ENCODE measurements around the gene CDH9. TPM values are rescaled to one million over a fixed set of nuclear protein-coding genes. Genes with fewer than 3 reads are reported as not detected.

The CDH9 gene
- total RNA-seq, 4 donors from 2014 or later = not detected

DNA sequence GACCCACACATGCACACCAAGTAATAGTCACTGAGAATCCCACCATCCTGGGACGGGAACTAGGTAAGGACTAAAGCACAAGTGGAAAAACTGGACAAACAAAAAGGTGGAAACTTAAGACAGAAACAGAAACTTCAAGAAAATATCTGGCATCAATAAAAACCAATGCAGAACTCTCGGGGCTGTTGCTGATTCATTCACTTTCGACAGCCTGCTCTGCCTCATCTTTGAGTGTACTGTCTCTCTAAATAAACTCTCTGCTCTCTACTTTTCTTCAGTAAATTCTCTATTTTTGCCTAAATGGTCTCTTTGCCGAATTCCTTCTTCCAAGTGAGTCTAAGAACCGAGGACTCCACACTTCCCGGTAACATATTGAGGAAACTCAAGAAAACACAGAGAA, 116.9 kb downstream of the CDH9 start:
- 84% methylated on average over 6 of the region's 6 CpGs for WGBS, 2 donors
- H3K4me3 ChIP-seq (ENCODE audit: low read depth, poor library complexity, severe bottlenecking) = no peak overlapping the region
- TF ChIP-seq, protein P1, sequence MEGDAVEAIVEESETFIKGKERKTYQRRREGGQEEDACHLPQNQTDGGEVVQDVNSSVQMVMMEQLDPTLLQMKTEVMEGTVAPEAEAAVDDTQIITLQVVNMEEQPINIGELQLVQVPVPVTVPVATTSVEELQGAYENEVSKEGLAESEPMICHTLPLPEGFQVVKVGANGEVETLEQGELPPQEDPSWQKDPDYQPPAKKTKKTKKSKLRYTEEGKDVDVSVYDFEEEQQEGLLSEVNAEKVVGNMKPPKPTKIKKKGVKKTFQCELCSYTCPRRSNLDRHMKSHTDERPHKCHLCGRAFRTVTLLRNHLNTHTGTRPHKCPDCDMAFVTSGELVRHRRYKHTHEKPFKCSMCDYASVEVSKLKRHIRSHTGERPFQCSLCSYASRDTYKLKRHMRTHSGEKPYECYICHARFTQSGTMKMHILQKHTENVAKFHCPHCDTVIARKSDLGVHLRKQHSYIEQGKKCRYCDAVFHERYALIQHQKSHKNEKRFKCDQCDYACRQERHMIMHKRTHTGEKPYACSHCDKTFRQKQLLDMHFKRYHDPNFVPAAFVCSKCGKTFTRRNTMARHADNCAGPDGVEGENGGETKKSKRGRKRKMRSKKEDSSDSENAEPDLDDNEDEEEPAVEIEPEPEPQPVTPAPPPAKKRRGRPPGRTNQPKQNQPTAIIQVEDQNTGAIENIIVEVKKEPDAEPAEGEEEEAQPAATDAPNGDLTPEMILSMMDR (IDR thresholded peaks at IDR 0.05) = no peak
- TF ChIP-seq POLR2A (IDR thresholded peaks at IDR 0.05) = no peak
- intact Hi-C loops (cut with DNase I; ENCODE audit: low total_unique reads) = no loop called here
- DNase-seq (ENCODE audit: low spot score in 2 of 2) = no peak

GRCh38 chr5:26903469-26903868, 134.9 kb downstream of the CDH9 start:
- no peak for TF ChIP-seq POLR2A (IDR thresholded peaks at IDR 0.05)
- TF ChIP-seq, protein P1 (IDR thresholded peaks at IDR 0.05) = no peak

DNA sequence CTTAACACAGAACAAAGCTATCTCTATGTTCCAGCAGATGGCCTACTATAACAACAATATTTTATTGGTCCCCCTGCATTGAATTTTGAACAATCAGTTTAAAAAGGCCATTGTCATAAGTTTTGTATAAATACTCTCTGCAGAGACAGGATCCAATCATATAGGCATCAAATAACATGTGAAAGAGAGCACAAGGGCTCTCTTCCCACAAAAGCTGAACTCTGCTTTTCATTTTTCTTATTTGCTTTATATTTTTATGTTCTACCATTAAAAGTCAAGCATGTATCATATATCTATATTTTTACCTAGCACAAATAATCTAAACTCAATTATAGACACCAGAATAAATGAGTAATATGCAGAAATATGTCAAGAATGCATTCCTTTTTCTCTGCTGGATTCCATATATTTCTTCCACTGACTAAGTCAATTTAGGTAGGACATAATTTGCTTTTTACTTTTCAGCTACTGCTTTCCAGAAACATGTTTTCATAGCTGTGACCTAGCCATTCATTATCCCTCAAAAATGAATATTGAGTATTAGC, 143.6 kb downstream of the CDH9 start:
- TF ChIP-seq, protein P1 (IDR thresholded peaks at IDR 0.05) = no peak
- no peak for TF ChIP-seq POLR2A (IDR thresholded peaks at IDR 0.05)
- no peak overlapping the region for H3K4me3 ChIP-seq (ENCODE audit: low read depth, poor library complexity, severe bottlenecking)
- intact Hi-C loops (cut with DNase I; ENCODE audit: low total_unique reads) = no loop called here
- DNase-seq (ENCODE audit: low spot score in 2 of 2) = no peak

More at GRCh38 chr5:26903469-26903868, 134.9 kb downstream of the CDH9 start:
- DNase-seq (ENCODE audit: low spot score in 2 of 2) = no peak
- whole genome bisulfite sequencing, 2 donors = 59 to 61% methylated on average over 4 of the region's 4 CpGs
- no peak overlapping the region for H3K4me3 ChIP-seq (ENCODE audit: low read depth, poor library complexity, severe bottlenecking)
- intact Hi-C loops (cut with DNase I; ENCODE audit: low total_unique reads) = no loop called here

DNA sequence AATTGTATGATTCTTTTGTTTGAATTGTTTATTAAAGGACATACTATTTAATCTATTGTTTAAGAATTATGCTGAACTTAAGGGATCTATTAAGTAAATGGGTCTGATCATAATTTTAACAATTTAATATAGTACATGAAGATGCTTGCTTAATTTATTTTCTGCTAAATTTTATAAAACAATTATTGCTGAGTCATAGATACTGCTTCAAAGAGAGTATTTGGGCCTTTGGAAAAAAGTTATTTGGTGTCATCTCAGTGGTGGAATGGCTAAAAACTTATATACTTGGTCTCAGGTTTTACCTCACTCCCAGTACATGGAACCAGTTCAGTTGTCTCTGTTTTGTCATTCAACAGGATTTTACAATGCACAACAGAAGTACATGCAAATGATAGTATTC, 145.3 kb downstream of the CDH9 start:
- no peak overlapping the region for H3K4me3 ChIP-seq (ENCODE audit: low read depth, poor library complexity, severe bottlenecking)
- DNase-seq (ENCODE audit: low spot score in 2 of 2) = no peak
- intact Hi-C loops (cut with DNase I; ENCODE audit: low total_unique reads) = no loop called here
- TF ChIP-seq, protein P1 (IDR thresholded peaks at IDR 0.05) = no peak
- no peak for TF ChIP-seq POLR2A (IDR thresholded peaks at IDR 0.05)

GRCh38 chr5:26889815-26890214, 148.6 kb downstream of the CDH9 start:
- WGBS, 2 donors = 62 to 71% methylated on average over 3 of the region's 3 CpGs
- TF ChIP-seq, protein P1 (IDR thresholded peaks at IDR 0.05) = no peak
- intact Hi-C loops (cut with DNase I; ENCODE audit: low total_unique reads) = no loop called here

GRCh38 chr5:26884481-26884880, 153.9 kb downstream of the CDH9 start:
- TF ChIP-seq POLR2A (IDR thresholded peaks at IDR 0.05) = no peak
- TF ChIP-seq, protein P1 (IDR thresholded peaks at IDR 0.05) = no peak
- DNase-seq (ENCODE audit: low spot score in 2 of 2) = no peak
- WGBS, 2 donors = 53% methylated on average over 2 of the region's 2 CpGs
- intact Hi-C loops (cut with DNase I; ENCODE audit: low total_unique reads) = no loop called here
- no peak overlapping the region for H3K4me3 ChIP-seq (ENCODE audit: low read depth, poor library complexity, severe bottlenecking)

More at GRCh38 chr5:26889815-26890214, 148.6 kb downstream of the CDH9 start:
- H3K4me3 ChIP-seq (ENCODE audit: low read depth, poor library complexity, severe bottlenecking) = no peak overlapping the region
- DNase-seq (ENCODE audit: low spot score in 2 of 2) = no peak
